Keratinocyte (primary cell): ENCODE data around the gene PAIP2.

Experiments used
- EZH2 ChIP-seq: IDR thresholded peaks from one replicate; pipeline ENCODE4 v1.6.1; 2012; ENCODE audit warnings: inconsistent platforms, mild to moderate bottlenecking, low read length, moderate library complexity
- TF ChIP-seq, protein P1 (sequence below), 3 experiments: IDR thresholded peaks in 1 of 3; conservative IDR thresholded peaks in 1 of 3; optimal IDR thresholded peaks in 1 of 3; 2 replicates in 2 of 3; 3 replicates in 1 of 3; pipeline versions ENCODE3 to v1.5.1; 2011; ENCODE audit warnings: low read length in 3 of 3, mild to moderate bottlenecking in 3 of 3, moderate library complexity in 2 of 3, control low read depth in 1 of 3, inconsistent platforms in 1 of 3; ENCODE audit not compliant: insufficient read depth in 2 of 3; ENCODE audit errors: extremely low read depth in 1 of 3

DNA sequence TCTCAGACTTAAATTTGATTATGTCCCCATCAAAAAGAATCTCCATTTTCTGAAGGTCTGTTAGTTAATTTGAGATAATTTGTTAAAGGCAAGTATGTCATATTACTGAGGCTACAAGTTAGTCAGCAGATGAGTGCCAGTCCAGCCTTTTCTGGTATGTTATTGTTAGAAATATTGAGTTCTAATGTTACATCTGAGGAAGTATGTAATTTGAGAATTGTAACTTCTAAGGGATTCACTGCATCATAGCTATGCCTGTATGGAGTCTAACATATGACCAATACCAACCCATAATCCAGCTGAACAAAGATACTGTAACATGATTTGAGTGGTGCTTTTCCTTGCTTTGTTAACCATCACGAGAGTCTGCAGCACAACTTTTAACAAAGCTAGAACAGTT lies 27.5 kb downstream of the PAIP2 start:
- TF ChIP-seq, protein P1, sequence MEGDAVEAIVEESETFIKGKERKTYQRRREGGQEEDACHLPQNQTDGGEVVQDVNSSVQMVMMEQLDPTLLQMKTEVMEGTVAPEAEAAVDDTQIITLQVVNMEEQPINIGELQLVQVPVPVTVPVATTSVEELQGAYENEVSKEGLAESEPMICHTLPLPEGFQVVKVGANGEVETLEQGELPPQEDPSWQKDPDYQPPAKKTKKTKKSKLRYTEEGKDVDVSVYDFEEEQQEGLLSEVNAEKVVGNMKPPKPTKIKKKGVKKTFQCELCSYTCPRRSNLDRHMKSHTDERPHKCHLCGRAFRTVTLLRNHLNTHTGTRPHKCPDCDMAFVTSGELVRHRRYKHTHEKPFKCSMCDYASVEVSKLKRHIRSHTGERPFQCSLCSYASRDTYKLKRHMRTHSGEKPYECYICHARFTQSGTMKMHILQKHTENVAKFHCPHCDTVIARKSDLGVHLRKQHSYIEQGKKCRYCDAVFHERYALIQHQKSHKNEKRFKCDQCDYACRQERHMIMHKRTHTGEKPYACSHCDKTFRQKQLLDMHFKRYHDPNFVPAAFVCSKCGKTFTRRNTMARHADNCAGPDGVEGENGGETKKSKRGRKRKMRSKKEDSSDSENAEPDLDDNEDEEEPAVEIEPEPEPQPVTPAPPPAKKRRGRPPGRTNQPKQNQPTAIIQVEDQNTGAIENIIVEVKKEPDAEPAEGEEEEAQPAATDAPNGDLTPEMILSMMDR (optimal IDR thresholded peaks at IDR 0.05 in 1 of 3, IDR thresholded peaks at IDR 0.05 in 1 of 3, conservative IDR thresholded peaks at IDR 0.05 in 1 of 3; ENCODE audit: extremely low read depth in 1 of 3, insufficient read depth in 2 of 3, low read length in 3 of 3), result no peak
- TF ChIP-seq EZH2, result no peak
